NAMALWA (cell line): ENCODE data around the gene NDUFS7.
"Not testable (repeated sequence)": the region's sequence is repeated elsewhere in the genome, so short reads cannot be mapped to it uniquely, and the experiment has no call there.

ENCODE experiments used
- DNase-seq: peaks from one replicate; pipeline ENCODE4 v3.0.0-alpha.2; 2015; ENCODE audit warnings: low spot score

Gene NDUFS7

DNA sequence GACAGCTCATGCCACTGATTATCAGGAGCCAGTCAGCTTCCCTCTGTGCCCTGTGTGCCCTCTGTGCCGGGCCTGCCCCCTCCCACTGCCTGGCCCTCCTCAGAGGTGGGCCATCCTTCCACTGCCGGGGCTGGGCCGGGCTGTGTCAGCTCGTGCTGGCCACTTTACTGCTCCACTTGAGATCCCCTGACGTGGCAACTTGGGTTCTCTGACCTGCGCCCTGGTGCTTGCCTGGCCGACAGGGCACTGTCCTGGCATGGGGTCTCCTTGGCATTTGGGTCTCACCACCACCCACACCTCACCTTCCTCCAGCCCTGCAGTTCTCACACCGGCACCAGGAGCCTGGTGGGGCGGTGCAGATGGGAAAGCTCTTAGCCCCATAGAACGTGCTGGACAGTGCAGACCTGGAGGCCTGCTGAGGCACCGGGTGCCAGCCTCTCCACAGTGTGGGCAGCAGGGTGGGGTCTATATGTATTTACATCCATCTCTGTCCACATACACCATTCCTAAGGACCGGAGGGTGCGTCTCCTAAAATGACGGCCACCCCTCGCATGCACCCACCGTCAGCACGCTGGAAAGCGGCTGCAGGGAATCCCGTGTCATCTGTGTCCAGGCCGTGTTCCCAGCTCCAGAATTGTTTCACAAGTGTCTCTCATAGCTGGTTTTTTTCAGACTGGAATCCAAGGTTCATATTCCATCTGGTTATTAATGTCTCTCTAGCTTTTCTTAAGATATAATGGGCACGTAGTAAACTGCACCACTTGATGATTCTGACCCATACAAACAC lies 35.4 kb downstream of the NDUFS7 start:
- DNase-seq, result no peak

DNA sequence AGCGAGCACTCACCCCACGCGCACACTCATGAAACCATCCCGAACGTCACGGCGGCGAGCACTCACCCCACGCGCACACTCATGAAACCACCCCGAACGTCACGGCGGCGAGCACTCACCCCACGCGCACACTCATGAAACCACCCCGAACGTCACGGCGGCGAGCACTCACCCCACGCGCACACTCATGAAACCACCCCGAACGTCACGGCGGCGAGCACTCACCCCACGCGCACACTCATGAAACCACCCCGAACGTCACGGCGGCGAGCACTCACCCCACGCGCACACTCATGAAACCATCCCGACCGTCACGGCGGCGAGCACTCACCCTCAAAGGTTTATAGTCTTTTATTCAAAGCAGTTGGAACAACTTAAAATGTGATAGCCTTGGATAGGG lies 36.4 kb downstream of the NDUFS7 start:
- not testable (repeated sequence) for DNase-seq

DNA sequence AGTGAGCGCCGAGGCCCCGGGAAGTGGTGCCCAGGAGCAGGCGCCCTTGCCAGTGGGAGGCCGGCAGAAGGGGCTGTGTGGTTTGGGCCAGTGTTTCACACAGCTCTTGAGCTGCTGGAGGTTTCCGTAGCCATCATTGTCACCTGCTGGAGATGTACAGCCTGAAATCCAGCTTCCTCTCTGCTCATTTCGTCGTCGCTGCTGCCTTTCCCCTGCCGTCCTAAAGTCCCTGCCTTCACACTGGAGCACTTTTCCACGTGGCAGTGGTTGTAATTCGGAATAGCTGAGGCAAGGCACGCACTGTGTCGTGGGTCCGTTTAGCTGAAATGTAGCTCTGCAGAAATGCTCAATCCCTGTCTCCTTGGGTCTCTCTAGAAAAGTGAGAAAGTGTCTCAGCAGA lies 36.9 kb downstream of the NDUFS7 start:
- no peak for DNase-seq

DNA sequence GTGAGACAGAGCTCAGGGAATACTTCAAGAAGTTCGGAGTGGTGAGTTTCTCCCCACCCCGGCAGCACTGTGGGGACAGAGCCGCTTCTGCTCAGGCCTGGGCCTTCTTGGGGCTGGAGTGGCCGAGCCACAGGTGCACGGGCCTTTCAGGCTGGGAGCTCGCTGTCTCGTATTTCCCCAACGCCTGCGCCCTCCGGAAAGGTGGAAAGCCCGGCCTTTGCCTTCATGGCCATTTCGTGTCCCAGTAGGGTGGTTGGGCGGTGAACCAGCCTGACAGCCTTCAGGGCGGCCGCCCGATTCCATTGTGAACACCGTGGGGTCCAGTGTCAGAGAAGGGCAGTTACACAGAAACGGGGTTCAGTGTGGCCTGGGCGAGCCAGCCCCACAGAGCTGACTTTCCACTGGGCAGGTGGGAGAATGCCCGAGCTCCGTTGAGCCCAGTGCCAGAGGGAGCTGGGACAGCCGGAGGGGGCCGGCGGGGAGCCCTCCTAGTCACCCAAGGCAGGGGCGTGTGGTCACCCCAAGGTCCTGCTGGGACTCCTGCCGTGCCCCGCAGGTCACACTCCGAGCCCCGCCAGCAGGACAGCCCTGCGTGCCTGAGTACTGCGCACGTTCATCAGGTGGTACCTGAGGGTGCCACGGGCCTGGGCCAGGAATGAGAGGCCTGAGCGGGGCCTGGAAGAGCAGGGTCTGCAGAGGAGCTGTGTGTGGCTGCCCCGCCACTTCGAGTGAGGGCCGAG lies 37.7 kb downstream of the NDUFS7 start:
- DNase-seq, result no peak

DNA sequence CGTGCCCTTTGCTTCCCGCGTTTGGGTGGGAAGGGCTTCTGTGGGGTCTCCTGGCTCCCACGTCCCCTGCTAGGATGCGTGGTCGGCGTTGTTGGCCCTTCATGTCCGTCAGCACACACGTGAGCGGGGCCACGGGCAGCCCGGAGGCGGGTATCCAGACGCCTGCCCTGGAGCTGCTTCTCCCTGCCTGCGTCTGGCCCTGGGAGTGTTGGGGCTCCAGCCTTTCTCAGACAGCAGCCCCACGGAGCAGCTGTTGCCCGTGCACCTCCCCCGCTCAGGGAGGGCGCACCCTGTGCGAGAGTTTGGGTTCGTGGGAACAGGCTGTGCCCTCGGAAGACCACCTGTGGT lies 38.2 kb downstream of the NDUFS7 start:
- DNase-seq, result no peak

DNA sequence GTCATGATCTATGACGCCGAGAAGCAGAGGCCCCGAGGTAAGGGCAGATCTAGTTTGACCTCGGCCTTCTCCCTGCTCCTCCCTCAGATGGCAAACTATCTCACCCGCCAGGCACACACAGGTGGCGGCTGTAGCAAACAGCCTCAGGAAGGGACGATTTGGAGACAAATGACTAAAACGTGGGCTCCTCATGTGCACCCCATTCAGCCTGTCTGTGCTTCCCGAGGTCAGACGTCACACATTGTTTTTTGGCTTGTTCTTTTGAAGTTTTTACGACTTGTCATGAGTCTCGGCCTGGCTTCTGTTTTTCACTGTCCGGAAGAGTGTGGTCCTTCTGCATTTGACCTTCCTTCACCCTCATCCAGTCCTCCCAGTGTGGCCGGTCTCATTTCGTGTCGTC lies 38.7 kb downstream of the NDUFS7 start:
- DNase-seq, result no peak

DNA sequence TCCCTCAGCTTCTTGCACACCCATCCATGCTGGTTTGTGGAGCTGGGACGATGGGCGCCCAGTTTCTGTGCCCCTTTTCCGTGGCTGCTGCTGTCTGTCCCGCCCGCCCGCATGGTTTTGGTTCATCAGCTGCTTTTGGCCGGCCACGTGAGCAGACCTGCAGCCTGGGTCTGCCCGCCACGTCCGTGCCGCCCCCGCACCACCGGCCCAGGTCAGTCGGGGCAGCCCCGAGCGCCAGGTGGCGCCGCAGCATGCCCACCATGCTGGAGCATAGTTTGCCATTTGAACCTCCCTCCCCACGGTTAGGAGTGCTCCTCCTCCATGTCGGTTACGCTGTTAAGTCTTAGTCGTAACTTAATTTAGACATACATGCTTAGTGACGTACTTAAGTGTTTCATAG lies 39.2 kb downstream of the NDUFS7 start:
- no peak for DNase-seq

DNA sequence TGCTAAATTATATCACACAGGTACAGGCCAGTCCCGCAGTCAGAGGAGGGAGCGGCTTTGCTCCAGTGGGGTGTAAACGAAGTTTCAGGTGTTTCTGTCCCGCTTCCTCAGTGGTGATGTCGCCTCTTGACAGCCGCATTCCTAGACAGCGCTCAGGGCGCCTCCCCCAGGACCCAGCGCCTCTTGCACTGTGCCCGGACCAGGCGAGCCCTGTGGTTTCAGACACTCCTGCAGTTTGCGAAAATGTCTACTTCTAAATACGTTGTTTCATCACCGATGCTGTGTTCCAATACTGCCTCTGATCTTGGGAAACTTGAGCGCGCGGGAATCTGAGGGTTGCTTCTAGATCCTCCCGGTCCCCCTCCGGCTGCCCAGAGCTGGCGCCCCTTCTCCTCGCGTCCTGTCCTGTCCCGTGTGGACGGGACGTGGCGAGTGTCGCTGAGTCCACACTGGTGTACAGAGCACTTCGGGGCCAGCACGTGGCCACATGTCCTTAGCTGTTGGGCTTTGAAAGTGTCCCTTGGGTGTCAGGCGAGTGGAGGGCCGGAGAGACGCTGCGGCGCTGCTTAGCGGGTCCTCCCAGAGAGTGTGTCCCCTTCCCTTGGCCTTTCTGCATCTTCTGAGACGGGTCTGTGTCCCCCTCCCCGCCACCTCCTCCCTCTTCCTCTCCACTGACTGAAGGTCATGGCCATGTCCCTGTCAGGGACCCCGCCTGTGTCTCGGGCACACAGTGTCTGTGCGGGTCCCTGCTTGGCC lies 39.9 kb downstream of the NDUFS7 start:
- no peak for DNase-seq

DNA sequence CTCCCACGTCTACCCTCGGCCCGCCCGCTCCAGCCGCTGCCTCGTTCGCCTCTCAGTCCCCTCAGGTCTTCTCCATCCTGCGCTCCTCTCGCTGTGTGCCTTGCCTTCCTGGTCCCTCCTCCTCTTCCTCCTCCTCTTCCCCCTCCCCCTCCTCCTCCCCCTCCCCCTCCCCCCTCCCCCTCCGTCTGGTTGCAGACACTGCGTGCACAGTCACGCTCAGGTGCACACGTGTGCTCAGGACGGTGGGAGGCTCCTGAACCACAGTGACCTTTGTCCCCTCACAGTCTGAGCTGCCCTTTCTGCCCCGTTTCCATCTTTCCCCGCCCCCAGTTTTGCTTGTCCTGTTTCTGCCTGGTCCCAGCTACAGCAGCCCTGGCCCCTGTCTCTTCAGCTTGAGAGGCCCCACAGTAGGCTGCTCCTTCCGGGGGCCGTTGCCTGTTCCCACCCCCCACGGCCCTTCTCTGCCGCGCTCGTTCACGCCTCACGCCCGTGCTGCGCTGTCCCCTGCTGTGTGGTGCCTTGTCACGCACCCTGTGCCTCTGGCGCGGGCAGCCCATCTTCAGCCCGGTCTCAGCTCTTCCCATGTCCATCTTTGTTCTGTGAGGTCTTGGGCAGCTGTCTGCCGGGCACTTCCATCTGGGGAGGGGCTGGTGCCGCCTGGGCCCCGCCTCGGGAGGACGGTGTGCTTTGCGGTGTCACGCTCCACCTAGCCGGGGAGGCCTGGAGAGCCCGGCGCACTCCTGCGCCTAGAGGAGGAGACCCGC lies 40.7 kb downstream of the NDUFS7 start:
- no peak for DNase-seq

DNA sequence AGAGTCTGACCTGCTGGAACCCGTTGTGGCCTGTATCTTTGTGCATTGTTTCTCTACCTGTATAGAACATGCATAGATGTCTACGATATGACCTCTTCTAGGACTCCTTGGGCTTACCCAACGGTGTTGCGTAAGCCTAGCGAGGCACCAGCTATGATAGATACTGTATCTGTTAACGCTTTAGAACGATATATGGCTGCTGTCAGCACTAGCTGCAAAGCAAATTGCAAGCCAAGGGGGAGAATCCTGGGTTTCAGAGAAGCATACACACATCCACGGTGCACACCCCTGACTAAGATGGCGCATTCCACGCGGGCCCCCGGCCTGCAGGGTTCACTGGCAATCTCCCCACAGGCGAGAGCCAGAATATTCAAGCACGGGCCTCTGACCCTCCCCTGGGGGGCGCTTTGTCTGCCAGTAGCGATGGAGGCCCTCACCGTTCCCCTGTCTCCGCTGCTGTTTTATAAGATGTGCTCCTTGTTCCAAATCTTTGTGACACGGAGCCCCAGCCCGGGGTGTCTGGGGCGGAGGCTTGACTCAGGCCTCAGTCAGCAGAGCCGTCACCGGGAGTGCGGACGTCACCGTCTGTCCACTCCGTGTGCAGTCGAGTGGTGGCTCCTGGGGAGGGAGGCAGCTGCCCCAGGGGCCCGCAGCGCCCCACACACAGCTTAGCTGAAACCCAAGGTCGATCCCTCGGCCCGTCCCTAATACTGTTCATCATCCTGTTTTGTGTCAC lies 41.6 kb downstream of the NDUFS7 start:
- DNase-seq, result no peak

DNA sequence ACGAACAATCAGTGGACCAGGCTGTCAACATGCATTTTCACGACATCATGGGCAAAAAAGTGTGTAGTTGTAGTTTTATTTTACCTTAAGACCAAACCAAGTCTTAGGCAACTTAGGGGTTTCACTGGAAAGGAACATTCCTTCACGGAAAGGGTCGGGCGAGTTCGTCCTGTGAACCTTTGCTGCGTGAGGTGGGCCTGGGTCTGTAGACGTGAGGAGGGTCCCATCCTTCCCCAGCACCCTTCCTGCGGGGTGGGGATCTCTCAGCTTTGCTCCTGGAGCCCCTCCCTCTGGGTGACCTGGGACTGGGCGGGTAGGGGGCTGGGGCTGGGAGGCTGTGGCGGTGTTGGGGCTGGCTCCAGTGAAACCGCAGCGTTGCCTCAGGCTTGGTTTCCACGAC lies 42.2 kb downstream of the NDUFS7 start:
- no peak for DNase-seq

DNA sequence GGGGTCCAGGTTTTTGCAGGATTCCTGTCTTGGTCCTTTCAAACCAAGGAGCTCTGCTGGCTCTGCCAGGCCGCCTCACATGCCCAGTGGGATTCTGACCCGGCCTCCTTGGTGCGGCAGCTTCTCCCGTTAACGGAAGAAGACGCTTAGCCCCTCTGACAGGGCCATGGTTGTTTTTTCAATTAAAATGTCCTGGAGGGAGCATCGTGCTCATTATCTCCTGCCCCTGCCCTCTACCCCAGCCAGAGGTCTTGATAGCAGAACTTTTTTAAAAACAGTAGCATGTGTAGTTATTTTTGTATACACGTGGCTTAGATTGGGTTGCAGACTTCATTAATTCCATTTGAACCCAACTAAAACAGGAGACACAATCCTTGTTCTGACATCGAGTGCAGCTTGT lies 43.0 kb downstream of the NDUFS7 start:
- DNase-seq, result no peak

DNA sequence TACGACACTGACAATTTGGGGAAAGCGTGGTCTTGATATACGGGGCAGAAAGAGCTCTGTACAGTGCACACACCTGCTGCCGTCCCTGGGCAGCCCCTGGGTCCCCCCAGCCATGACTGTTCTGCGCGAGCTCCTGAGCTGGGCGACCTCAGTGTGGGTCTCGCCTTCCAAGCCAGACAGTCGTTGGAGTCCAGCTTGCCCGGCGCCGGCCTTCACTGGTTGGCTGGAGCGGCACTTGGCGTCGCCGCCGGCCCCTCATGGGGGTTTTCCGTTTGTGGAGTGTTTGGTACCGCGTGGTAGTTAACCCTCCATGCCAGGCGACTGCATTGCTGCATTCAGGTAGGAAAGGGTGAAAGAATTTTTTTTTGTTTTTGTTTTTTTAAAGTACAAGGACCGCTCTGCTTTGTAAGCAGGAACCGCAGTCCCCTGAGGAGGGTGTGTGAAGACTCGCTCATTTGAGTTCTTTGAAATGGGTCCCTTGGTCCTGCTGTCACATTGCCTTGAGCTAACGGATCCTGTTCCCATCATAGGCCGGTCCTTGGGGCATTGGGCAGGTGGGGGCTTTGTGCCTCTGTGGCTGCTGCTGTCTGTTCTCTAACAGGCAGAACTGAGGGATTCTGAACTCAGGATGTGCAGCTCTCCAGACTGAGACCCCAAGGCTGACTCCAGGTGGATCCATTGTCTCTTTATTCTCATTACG lies 43.7 kb downstream of the NDUFS7 start:
- no peak for DNase-seq

DNA sequence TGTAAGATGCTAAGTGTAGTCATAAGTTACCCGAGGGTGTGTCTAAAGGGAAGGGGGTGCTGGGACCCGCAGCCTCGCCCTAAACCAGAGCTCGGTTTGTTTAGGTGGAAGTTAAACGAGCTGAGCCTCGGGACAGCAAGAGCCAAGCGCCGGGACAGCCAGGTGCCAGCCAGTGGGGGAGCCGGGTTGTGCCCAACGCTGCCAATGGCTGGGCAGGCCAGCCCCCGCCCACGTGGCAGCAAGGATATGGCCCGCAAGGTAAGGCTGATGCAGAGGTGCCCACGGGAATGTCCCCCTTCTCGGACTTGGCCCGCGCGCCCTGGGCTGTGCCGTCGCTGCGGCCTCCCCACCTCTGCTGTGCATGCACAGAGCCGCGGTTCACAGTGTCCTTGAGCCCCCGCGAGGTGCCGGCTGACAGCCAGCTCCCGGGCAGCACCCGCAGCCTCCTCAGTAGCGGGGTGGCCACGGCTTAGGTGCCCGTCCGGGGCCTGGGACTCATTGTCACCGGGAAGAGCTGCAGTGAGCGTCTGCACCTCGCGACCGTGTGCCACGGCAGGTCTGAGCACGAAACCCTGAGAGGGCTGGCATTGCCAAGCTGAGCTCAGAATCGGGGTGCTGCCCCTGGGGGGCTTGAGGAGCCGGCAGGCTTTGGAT lies 45.2 kb downstream of the NDUFS7 start:
- no peak for DNase-seq

DNA sequence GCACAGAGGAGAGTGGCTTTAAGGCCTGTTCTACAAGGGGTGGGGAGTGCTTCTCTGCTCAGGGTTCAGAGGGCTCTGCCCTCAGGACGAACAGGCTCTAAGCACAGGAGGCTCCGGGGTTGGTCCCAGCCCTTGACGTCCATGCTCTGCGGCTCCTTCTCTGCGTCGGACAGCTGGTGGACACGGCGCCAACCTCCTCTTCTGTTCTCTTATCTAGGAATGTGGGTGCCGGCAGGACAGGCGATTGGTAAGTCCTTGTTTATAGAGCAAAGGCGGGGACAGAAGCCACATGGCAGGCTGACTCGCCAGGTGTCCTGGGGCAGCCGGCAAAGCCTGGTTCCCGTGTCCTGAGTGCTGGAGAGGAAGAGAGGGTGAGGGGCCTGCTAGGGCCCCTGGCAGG lies 46.0 kb downstream of the NDUFS7 start:
- DNase-seq, result no peak

DNA sequence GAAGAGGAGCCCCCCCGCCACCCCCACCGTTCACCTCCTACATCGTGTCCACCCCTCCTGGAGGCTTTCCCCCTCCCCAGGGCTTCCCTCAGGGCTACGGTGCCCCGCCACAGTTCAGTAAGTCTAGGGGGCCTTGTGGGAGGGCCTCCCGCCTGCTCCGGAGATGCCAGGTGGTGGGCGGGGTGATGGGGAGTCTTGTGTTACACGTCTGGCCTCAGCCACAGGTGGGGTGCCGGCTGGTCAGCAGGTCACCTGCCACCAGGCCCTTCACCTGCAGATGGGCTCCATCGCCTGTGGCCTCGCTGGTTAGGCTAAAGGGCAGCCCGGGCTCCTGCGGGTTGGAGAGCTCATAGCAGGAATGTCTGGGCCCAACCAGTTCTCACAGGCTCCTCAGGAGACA lies 46.5 kb downstream of the NDUFS7 start:
- no peak for DNase-seq

DNA sequence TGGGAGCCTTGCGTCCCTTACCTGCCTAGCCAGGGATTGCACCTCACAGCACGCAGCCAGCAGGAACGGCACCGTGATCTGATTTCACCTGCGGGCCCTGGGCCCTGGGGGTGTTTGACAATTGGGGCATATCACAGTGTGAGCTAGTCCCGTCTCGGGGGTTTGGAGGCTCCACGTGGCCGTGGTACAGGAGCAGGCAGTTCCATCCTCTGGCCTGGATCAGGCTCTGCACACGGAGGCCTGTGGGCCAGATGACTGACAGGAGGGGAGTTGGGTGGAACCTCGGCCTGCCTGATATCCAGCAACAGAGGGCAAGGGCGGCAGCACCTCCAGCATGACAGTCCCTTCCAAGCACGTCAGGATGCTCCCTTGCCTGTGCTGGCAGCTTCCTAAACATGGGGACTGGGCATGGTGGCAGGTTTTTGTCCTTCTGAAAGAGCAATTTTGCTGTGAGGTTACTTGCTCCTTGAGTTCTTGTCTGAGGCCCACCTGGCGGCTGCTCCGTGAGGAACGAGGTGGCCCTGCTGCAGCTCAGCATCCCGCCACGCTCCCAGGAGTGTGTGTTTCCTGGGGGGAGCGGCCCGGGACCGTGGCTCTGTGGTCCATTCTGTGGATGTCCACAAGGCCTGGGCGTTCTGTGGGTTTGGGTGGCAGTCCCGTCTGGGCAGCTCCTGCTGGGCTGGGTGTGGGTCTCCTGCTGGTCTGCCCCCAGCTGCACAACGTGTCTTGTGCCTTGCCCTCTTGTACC lies 48.2 kb downstream of the NDUFS7 start:
- DNase-seq, result no peak

DNA sequence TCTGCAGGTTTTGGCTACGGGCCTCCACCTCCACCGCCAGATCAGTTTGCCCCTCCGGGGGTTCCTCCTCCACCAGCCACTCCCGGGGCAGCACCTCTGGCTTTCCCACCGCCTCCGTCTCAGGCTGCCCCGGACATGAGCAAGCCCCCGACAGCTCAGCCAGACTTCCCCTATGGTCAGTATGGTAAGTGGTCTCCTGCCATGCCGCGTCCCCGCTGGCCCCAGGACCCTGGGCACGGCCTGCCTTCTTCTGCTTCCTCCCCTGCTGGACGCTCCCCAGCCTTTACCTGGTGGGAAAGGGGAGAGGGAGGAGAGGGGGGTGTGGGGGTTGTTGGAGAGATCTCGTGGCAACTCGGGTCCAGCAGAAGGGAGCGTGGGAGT lies 48.8 kb downstream of the NDUFS7 start:
- DNase-seq, result no peak

DNA sequence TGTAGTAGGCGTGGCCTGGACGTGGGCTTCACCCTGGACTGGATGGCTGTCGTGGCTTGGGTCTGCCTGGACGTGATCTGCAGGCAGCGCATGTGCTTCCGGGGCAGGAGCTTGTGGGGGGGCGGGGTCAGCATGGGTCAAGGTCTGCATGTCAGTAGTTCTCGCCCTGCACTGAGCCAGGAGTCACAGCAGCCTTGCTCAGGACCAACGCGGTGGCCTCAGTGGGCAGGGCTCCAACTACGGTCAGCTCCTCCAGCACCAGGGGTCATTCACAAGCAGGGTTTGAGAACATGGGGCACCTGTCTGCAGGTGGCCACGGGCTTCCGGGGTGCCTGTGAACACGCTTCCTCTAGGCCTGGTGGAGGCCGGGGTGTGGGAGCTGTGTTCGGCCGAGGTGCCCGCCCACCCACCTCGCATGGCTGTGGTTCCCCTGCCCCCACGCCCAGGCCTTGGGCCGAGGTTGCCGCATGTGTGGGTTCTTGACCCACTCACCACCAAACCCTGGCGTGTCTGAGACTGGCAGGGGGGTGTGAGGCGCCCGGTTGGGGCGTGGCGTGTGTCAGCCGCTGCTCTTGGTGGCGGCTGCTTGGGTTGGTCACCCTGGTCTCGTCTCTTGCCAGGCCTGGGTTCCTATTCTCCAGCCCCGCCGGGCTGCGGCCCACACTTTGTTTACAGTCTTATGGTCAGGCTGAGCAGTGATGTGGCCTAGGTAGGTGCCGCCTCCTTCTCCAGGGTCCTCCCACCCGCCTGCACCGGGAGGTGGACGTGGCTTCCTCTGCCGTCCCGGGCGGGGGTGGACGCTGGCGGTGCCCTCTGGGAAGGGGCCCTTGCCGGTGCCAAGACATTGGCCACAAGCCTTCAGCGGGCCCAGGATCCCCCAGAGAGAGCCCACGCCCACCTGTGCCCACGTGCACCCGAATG lies 49.7 kb downstream of the NDUFS7 start:
- DNase-seq, result no peak
